Glomerular endothelial cell (primary cell): ENCODE data around the gene MMRN1. TPM values are rescaled to one million over a fixed set of nuclear protein-coding genes. Genes with fewer than 3 reads are reported as not detected.
"Not testable (repeated sequence)": the region's sequence is repeated elsewhere in the genome, so short reads cannot be mapped to it uniquely, and the experiment has no call there.

Experiments
- DNase-seq: peaks from one replicate; pipeline ENCODE4 v3.0.0-alpha.2; 2011; ENCODE audit warnings: low read depth, low spot score; ENCODE audit errors: extremely low read depth
- total RNA-seq: library from RNA; depleted of rRNA; stranded (reverse); fragments of >200 nt; gene quantifications from 2 replicates; pipeline ENCODE4 v1.2.3, GENCODE V29; 2015

The MMRN1 gene
- total RNA-seq, result 28.7 and 118 TPM in 2 replicates

DNA sequence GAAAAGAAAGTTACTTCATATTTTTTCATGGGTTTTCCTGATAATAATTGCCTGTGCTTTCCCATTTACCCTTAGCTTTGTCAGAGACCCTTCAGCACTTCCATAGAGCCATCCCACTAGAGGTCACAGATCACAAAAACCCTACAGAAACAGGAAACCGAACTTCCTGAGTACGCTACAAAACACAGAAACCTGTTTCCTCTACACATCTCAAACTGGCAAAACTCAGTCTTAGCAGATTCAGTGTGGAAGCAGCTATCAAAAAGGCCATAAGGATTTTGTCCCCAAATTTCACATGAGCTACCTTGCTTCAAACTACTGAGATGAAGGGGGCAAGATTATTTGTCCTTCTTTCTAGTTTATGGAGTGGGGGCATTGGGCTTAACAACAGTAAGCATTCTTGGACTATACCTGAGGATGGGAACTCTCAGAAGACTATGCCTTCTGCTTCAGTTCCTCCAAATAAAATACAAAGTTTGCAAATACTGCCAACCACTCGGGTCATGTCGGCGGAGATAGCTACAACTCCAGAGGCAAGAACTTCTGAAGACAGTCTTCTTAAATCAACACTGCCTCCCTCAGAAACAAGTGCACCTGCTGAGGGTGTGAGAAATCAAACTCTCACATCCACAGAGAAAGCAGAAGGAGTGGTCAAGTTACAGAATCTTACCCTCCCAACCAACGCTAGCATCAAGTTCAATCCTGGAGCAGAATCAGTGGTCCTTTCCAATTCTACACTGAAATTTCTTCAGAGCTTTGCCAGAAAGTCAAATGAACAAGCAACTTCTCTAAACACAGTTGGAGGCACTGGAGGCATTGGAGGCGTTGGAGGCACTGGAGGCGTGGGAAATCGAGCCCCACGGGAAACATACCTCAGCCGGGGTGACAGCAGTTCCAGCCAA, at the start of gene MMRN1:
Gene MMRN1, plus strand, starts transcription at position 206 of the 902 bp plus-strand sequence. Its CDS starts 118 bp downstream, at position 324.
- DNase-seq, result no peak

DNA sequence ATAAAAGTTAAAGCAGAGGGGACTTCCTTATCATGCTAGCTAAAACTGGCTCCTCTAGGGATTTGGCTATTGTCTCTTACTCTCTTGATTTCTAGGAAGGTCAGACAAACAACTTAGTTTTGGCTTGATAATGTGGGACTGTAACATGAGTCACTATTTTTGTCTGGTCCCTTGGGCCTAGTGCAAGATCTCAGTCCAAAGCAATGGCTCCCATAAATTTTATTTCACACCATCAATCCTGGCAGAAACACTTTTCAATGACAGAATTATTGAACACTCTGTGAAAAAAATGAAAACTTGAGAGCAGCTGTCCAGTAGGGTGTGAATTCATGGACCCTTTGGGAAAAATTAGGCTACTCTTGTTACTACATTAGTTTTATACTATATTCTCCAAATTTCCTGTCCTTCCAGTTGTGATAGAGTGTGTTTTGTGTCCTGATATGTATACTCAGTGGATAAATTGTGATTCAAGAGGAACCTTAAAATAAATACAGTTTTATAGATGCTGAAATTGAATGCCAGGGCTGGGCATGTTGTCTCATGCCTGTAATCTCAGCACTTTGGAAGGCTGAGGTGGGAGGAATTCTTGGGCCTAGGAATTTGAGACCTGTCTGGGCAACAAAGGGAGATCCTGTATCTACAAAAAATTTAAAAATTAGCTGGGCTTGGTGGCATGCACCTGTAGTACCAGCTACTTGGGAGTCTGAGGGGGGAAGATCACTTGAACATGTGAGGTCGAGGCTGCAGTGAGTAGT, 46.9 kb upstream of the MMRN1 start:
- DNase-seq, result no peak

GRCh38 chr4:89855236-89855635, 39.4 kb upstream of the MMRN1 start:
- DNase-seq, result no peak

DNA sequence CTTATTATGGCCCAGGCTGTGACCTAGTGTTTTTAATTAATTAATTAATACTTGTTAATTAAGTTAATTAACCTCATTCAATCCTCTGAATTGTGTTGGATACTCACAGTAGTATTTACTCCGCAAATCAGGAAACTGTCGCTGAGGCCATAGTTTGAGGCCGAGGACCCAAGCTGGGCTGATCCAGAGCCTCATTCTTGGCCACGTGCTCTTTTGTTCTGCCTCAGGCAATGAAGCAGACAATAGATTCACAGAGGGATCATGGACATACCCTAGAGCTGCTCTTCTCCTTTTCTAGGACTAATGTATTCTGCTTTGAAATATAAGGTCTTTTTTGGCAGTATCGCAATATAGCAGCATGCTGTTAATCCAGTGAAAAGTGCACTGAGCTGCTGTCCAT, 33.7 kb upstream of the MMRN1 start:
- no peak for DNase-seq

- DNase-seq, result no peak
These were observed 31.1 kb upstream of the MMRN1 start for GRCh38 chr4:89863533-89863932.

- no peak for DNase-seq
These were observed 26.4 kb upstream of the MMRN1 start for GRCh38 chr4:89868276-89868675.

DNA sequence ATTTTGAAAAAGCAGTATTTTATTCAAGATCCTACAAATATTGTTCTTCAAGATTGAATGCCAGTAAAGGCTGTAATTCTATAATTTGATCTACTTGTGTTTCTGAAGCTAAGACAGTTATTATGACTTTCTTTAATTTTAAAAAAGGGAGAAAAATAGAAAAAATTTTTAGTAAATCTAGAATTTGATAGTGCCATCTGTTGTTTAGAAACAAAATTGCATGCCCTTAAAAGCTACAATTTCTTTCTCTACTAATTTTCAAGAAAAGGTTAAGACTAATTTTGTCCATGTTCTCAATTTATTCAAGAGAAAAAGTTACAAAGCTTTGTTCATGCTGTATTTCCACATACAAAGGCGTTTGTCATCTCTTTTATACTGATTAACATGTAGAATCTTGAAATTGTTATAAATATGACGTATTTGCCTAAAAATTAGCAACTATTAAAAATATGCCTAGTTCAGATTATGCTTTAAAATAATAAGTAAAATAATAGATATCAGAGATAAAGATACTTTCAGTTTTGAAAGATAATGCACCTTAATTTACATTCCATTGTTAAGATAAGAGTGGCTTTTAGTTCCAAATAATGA, 25.6 kb upstream of the MMRN1 start:
- DNase-seq, result no peak

DNA sequence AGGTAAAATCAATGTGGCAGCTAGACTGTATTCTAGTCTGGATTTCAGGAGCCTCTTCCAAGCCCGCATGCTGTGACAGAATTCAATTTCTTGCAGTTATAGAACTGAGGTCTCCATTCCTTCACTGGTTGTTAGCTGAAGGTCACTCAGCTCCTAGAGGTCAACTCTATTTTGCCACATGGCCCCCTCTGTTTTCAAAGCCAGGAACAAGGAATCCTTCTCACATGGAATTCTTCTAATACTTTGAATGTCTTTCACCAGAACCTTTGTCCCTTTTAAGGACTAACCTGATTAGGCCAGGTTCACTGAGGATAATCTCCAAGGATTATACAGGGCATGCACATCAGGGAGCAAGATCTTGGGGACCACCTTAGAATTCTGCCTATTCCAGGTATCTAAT, 23.4 kb upstream of the MMRN1 start:
- DNase-seq, result no peak

DNA sequence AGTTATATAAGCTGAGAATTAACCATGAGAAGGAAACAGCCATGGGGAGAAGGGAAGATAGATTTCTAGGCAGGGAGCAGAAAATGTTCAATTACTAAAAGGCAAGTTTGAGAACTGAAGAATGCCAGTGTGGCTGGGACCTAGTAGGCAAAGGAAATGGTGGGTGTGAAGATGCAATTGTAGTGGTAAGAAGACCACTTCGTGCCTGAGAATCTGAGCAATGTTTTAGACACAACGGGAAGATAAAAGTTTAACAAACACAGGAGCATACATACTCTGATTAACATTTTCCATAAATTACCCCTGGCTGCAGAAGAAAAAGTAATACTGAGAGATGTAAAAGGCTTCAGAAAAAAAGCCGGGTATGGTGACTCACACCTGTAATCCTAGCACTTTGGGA, 18.1 kb upstream of the MMRN1 start:
- DNase-seq, result no peak

DNA sequence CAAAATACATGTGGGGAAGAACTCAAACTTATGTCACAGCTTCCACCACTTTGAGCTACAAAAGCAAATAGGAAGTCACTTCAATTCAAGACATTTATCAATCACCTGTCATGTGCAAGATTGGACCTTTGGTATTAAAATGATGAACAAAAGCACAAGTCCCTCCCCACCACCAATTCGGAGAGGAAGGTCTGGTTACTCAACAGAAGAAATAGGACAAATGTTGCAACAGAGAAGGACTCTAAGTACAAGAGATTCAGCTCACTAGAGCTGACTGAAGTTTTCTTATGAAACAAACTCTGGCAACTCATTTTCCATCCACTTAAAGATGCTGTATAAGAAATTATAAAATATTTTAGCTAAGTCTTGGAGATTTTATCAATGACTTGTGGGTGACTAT, 16.0 kb upstream of the MMRN1 start:
- no peak for DNase-seq

DNA sequence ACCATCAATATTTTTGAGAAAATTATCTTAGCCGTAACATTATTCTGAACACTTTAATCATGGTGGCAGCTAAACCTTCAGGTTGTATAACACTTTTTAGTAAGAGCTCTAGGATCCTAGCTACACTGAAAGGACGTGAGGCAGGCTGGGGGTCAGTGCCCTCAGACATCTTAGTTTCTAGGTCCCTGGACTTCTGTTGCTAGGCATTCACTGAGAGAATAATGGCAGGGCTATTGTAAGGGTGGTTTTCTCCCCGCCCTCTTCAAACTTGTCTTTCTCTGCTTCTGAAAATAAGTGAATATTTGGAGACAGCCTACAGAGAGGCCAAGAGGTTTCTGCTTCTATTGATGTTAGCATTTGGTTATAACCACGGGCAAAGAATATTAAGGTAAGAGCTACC, 15.4 kb upstream of the MMRN1 start:
- no peak for DNase-seq

- no peak for DNase-seq
These were observed 5.4 kb upstream of the MMRN1 start for GRCh38 chr4:89889289-89889688.

- no peak for DNase-seq
These were observed 3.2 kb downstream of the MMRN1 start for GRCh38 chr4:89897867-89898266.

- DNase-seq, result no peak
These were observed 3.7 kb downstream of the MMRN1 start for GRCh38 chr4:89898304-89898716.

- no peak for DNase-seq
These were observed 4.5 kb downstream of the MMRN1 start for GRCh38 chr4:89899152-89899551.

GRCh38 chr4:89899854-89900253, 5.2 kb downstream of the MMRN1 start:
- no peak for DNase-seq

GRCh38 chr4:89901808-89902431, 7.3 kb downstream of the MMRN1 start:
- not testable (repeated sequence) for DNase-seq

DNA sequence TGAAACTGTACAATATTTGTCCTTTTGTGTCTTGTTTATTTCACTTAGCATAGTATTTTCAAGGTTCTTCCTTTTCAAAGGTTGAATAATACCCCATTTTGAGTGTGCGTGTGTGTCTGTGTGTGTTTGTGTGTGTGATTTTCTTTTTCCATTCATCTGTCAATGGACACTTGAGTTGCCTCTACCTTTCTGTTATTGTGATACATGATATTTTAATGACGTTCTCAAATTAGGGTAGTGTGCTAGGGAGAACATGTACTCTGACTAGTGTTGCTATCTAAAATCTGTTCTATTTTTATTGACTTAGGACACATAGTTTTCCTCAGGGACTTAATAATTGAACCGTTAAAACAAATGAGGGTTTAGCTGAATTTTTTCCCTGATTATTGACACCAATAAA, 9.9 kb downstream of the MMRN1 start:
- DNase-seq, result no peak

DNA sequence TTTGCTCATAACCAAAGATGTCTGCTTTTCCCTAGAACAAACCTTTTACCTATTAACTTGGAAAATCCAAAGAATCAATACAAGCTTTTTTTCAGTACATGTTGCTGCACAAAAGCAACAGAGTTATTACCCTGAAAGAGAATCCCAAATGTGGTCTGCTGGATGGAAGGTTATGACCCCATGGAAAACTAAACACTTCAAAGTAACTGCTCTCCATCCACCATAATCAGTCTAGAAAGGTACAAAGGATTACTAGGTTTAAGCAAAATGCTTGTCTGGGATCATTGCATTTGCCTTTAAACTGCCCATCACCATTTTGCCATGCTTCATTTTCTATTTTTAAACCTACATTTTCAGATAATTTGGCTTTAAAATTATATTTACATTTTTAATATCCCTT, 11.7 kb downstream of the MMRN1 start:
- DNase-seq, result no peak

GRCh38 chr4:89906777-89907521, 12.3 kb downstream of the MMRN1 start:
- no peak for DNase-seq
